GM12801 (cell line): ENCODE results near the gene DOK5.

ENCODE experiments used
- TF ChIP-seq, protein P1 (sequence below): IDR thresholded peaks from one replicate; pipeline ENCODE4 v1.5.1; 2011; ENCODE audit warnings: control low read depth; ENCODE audit not compliant: insufficient read length; ENCODE audit errors: extremely low read depth

DOK5 gene

GRCh38 chr20:54459279-54459678 lies 16.1 kb upstream of the DOK5 start:
- TF ChIP-seq, protein P1, sequence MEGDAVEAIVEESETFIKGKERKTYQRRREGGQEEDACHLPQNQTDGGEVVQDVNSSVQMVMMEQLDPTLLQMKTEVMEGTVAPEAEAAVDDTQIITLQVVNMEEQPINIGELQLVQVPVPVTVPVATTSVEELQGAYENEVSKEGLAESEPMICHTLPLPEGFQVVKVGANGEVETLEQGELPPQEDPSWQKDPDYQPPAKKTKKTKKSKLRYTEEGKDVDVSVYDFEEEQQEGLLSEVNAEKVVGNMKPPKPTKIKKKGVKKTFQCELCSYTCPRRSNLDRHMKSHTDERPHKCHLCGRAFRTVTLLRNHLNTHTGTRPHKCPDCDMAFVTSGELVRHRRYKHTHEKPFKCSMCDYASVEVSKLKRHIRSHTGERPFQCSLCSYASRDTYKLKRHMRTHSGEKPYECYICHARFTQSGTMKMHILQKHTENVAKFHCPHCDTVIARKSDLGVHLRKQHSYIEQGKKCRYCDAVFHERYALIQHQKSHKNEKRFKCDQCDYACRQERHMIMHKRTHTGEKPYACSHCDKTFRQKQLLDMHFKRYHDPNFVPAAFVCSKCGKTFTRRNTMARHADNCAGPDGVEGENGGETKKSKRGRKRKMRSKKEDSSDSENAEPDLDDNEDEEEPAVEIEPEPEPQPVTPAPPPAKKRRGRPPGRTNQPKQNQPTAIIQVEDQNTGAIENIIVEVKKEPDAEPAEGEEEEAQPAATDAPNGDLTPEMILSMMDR = no peak

- TF ChIP-seq, protein P1 = no peak
Observed at GRCh38 chr20:54464003-54464402, 11.4 kb upstream of the DOK5 start.

GRCh38 chr20:54466127-54466526 lies 9.3 kb upstream of the DOK5 start:
- TF ChIP-seq, protein P1 = no peak

GRCh38 chr20:54467622-54468021 lies 7.8 kb upstream of the DOK5 start:
- TF ChIP-seq, protein P1 = no peak

GRCh38 chr20:54468082-54468481 lies 7.3 kb upstream of the DOK5 start:
- TF ChIP-seq, protein P1 = no peak

- TF ChIP-seq, protein P1 = no peak
Observed at GRCh38 chr20:54469293-54469692, 6.1 kb upstream of the DOK5 start.

DNA sequence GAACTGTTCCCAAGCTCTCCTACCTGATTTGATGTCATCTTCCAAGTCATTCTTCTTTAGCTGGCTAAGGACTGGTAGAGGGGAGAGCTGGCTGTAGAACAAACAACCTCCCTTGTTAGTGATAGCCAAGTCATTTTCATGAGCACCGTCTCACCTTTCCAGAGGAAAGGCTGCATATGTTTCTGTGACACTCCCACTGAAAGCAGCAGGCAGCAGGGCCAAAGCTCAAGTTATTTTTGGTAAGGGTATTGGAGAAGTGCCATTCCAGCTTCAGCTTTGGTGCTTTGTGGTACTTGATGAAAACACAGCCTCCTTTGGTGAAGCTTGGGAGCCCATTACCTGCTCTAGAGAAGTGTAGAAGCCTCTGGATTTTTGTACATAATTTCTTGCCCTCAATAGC lies 5.4 kb upstream of the DOK5 start:
- TF ChIP-seq, protein P1 = no peak

GRCh38 chr20:54470697-54471096 lies 4.7 kb upstream of the DOK5 start:
- TF ChIP-seq, protein P1 = no peak
